GM23338 (cell line): ENCODE results near the gene PRSS33. TPM values are rescaled to one million over a fixed set of nuclear protein-coding genes. Genes with fewer than 3 reads are reported as not detected.

Experiments used
- ATAC-seq: fragments of 200-7000 bp; cut with Tn5 transposase; 3 replicates; pipeline ENCODE4 v1.9.1; 2020
- DNase-seq: peaks from one replicate; pipeline ENCODE4 v3.0.0-alpha.2; 2015; ENCODE audit warnings: low spot score
- H2AFZ ChIP-seq: fragments of 200-600 bp; sonication (generic); 2 replicates; pipeline ENCODE4 v1.8.0; 2016; ENCODE audit warnings: antibody characterized with exemption, mild to moderate bottlenecking, moderate library complexity
- H3F3A ChIP-seq: fragments of 200-600 bp; sonication (generic); replicated peaks from 2 replicates; pipeline ENCODE4 v1.8.0; 2017; ENCODE audit warnings: antibody characterized with exemption, mixed run types, low read depth
- H3K27ac ChIP-seq: fragments of 200-600 bp; sonication (generic); 2 replicates; pipeline ENCODE4 v1.6.1; 2016; ENCODE audit warnings: low read depth
- H3K27me3 ChIP-seq: fragments of 200-600 bp; sonication (generic); 2 replicates; pipeline ENCODE4 v1.8.0; 2016; ENCODE audit warnings: mild to moderate bottlenecking, mixed run types, moderate library complexity; ENCODE audit not compliant: insufficient read depth
- H3K36me3 ChIP-seq: fragments of 200-600 bp; sonication (generic); 2 replicates; pipeline ENCODE4 v1.8.0; 2016; ENCODE audit warnings: mild to moderate bottlenecking; ENCODE audit not compliant: insufficient read depth
- H3K4me1 ChIP-seq: fragments of 200-600 bp; sonication (generic); 2 replicates; pipeline ENCODE4 v1.8.0; 2016; ENCODE audit warnings: mild to moderate bottlenecking, moderate library complexity; ENCODE audit not compliant: insufficient read depth
- H3K4me2 ChIP-seq: fragments of 200-600 bp; sonication (generic); 2 replicates; pipeline ENCODE4 v1.7.1; 2017; ENCODE audit warnings: mixed run types
- H3K4me3 ChIP-seq: fragments of 200-600 bp; sonication (generic); 2 replicates; pipeline ENCODE4 v1.6.1; 2016; ENCODE audit warnings: mixed run types
- H3K79me2 ChIP-seq: fragments of 200-600 bp; sonication (generic); replicated peaks from 2 replicates; pipeline ENCODE4 v1.8.0; 2017; ENCODE audit warnings: mild to moderate bottlenecking; ENCODE audit not compliant: insufficient read depth
- H3K9me2 ChIP-seq: fragments of 200-600 bp; sonication (generic); 2 replicates; pipeline ENCODE4 v1.8.0; 2017; ENCODE audit not compliant: insufficient read depth
- H4K20me1 ChIP-seq: fragments of 200-600 bp; sonication (generic); replicated peaks from 2 replicates; pipeline ENCODE4 v1.8.0; 2017; ENCODE audit warnings: mild to moderate bottlenecking; ENCODE audit not compliant: insufficient read depth
- H3K27ac Mint-ChIP-seq: 2 replicates; pipeline ENCODE4 v1.8.0; 2020; ENCODE audit warnings: inconsistent platforms, mild to moderate bottlenecking, moderate library complexity, mixed read lengths
- H3K27me3 Mint-ChIP-seq: 3 replicates; pipeline ENCODE4 v1.8.0; 2022; ENCODE audit warnings: low read depth, mild to moderate bottlenecking, moderate library complexity, mixed read lengths, inconsistent platforms; ENCODE audit not compliant: insufficient read depth, poor library complexity
- H3K36me3 Mint-ChIP-seq: 3 replicates; pipeline ENCODE4 v1.8.0; 2021; ENCODE audit warnings: low read depth, mild to moderate bottlenecking, inconsistent platforms, moderate library complexity, mixed read lengths
- H3K4me1 Mint-ChIP-seq: 3 replicates; pipeline ENCODE4 v1.8.0; 2020; ENCODE audit warnings: mild to moderate bottlenecking, inconsistent platforms, mixed read lengths
- H3K4me3 Mint-ChIP-seq: 3 replicates; pipeline ENCODE4 v1.8.0; 2021; ENCODE audit warnings: moderate library complexity, mild to moderate bottlenecking, inconsistent platforms, mixed read lengths
- H3K9me3 Mint-ChIP-seq: 3 replicates; pipeline ENCODE4 v1.8.0; 2020; ENCODE audit warnings: moderate library complexity, mild to moderate bottlenecking, inconsistent platforms, mixed read lengths
- EZH2phosphoT487 ChIP-seq: fragments of 200-600 bp; sonication (generic); IDR thresholded peaks from one replicate; pipeline ENCODE4 v1.8.1; 2018; ENCODE audit warnings: antibody characterized with exemption; ENCODE audit not compliant: unreplicated experiment
- NANOG ChIP-seq: IDR thresholded peaks from 2 replicates; pipeline ENCODE4 v1.6.1; 2016; ENCODE audit warnings: antibody characterized with exemption, borderline replicate concordance
- STAT1 ChIP-seq: IDR thresholded peaks from one replicate; pipeline ENCODE4 v1.6.1; 2016; ENCODE audit warnings: antibody characterized with exemption; ENCODE audit not compliant: unreplicated experiment
- ZNF114 ChIP-seq: fragments of 250-450 bp; sonication (Bioruptor Pico); IDR thresholded peaks from 2 replicates; pipeline ENCODE4 v1.5.0; 2020; ENCODE audit warnings: mild to moderate bottlenecking, moderate library complexity
- ZNF331 ChIP-seq: fragments of 250-450 bp; sonication (Bioruptor Pico); IDR thresholded peaks from 2 replicates; pipeline ENCODE4 v1.5.0; 2020; ENCODE audit warnings: low read depth, mild to moderate bottlenecking, moderate library complexity
- polyA plus RNA-seq: library from polyadenylated mRNA; unstranded; fragments of >200 nt; fragmentation: Nextera tagmentation; extraction: Ambion mirVana; gene quantifications from 2 replicates; pipeline ENCODE4 v1.2.1, GENCODE V29; 2016
- total RNA-seq: library from RNA; depleted of rRNA; stranded (reverse); fragments of >200 nt; shearing (Covaris generic); gene quantifications from 2 replicates; pipeline ENCODE4 v1.2.3, GENCODE V29; 2014
- TF ChIP-seq, protein P1 (sequence below), 2 experiments: fragments of 200-600 bp in 1 of 2; sonication (generic) in 1 of 2; conservative IDR thresholded peaks; 2 replicates each; pipeline versions ENCODE4 v1.5.1 to v1.6.1; 2016 to 2017; ENCODE audit warnings: antibody characterized with exemption in 2 of 2, low read depth in 2 of 2, mild to moderate bottlenecking in 2 of 2, moderate library complexity in 1 of 2
- TF ChIP-seq, protein P2 (sequence below): IDR thresholded peaks from 2 replicates; pipeline ENCODE4 v1.6.1; 2016; ENCODE audit warnings: antibody characterized with exemption
- TF ChIP-seq, protein P3 (sequence below): IDR thresholded peaks from one replicate; pipeline ENCODE4 v1.6.1; 2018; ENCODE audit warnings: antibody characterized with exemption; ENCODE audit not compliant: unreplicated experiment
- TF ChIP-seq, protein P4 (sequence below): fragments of 250-450 bp; sonication (Bioruptor Pico); IDR thresholded peaks from 2 replicates; pipeline ENCODE4 v1.5.0; 2020; ENCODE audit warnings: mild to moderate bottlenecking, moderate library complexity

PRSS33 gene
- total and polyA plus RNA-seq, 2 experiments from 2014 or later: 0.24 to 1.4 TPM

DNA sequence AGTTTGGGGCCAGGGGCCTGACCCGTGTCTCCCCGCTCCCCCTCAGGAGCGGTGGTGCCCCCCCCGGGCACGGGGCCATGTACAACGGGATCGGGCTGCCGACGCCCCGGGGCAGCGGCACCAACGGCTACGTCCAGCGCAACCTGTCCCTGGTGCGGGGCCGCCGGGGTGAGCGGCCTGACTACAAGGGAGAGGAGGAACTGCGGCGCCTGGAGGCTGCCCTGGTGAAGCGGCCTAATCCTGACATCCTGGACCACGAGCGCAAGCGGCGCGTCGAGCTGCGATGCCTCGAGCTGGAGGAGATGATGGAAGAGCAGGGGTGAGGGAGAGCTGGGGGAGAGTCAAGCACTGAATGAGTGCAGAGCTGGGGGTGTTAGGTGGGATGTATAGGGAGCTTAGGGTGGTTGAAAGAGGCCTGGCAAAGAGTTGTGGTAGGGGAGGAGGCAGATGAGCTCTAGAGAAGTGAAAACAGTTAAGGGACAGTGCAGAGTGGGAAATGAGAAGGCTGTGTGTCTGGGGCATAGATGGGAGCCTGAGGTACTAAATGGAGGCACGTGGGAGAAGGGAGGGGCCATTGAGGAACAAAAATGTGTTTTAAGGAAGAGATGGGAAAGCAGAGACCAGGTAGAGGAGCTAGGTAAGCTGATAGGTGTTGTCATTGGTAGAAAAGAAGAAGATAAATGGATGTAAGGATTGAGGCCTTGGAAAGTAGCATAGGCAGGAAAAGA, 30.9 kb downstream of the PRSS33 start (continued):
- TF ChIP-seq EZH2phosphoT487 (no peak), STAT1 (no peak), ZNF114 (no peak), ZNF331 (CRISPR knock-in tag) (no peak), NANOG (no peak)
- TF ChIP-seq, protein P1, sequence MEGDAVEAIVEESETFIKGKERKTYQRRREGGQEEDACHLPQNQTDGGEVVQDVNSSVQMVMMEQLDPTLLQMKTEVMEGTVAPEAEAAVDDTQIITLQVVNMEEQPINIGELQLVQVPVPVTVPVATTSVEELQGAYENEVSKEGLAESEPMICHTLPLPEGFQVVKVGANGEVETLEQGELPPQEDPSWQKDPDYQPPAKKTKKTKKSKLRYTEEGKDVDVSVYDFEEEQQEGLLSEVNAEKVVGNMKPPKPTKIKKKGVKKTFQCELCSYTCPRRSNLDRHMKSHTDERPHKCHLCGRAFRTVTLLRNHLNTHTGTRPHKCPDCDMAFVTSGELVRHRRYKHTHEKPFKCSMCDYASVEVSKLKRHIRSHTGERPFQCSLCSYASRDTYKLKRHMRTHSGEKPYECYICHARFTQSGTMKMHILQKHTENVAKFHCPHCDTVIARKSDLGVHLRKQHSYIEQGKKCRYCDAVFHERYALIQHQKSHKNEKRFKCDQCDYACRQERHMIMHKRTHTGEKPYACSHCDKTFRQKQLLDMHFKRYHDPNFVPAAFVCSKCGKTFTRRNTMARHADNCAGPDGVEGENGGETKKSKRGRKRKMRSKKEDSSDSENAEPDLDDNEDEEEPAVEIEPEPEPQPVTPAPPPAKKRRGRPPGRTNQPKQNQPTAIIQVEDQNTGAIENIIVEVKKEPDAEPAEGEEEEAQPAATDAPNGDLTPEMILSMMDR (conservative IDR thresholded peaks at IDR 0.05; ENCODE audit: low read depth in 2 of 2): no peak
- TF ChIP-seq, protein P2, sequence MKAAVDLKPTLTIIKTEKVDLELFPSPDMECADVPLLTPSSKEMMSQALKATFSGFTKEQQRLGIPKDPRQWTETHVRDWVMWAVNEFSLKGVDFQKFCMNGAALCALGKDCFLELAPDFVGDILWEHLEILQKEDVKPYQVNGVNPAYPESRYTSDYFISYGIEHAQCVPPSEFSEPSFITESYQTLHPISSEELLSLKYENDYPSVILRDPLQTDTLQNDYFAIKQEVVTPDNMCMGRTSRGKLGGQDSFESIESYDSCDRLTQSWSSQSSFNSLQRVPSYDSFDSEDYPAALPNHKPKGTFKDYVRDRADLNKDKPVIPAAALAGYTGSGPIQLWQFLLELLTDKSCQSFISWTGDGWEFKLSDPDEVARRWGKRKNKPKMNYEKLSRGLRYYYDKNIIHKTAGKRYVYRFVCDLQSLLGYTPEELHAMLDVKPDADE: no peak

DNA sequence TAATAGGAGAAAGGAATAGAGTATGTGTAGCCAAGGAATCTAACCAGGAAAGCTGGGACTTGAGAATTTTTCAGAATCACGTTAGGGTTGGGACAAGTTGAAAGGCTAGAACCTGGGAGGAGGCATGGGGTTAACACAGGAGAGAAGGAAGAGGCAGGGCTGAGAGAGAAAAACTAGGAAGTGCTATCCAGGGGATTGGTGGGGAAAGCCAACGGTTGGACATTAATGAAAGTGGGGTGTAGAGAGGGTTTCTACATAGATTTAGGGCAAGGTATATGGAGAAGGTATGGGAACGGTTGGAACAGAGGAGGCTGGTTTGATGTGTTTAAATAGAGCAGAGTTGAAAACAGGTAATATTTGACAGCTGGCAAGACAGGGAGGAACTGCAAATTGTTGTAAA, 32.2 kb downstream of the PRSS33 start:
- H3K36me3 Mint-ChIP-seq: peaks cover 74% of the 10 kb centered on the region
- H3K4me1 ChIP-seq: peaks cover 25% of the 10 kb centered on the region
- peaks cover 3% of the 10 kb centered on the region for H3K9me3 Mint-ChIP-seq
- H3K27ac ChIP-seq: peak overlapping the region; percentile 99; the same call in 1 of the 2 replicates
- H3K79me2 ChIP-seq: peaks cover 84% of the 10 kb centered on the region
- DNase-seq (no peak), ATAC-seq (no peak)
- H3K27ac Mint-ChIP-seq: peak overlapping the region; percentile 69
- H3K4me3 Mint-ChIP-seq: peak overlapping the region; percentile 93
- peaks cover 35% of the 10 kb centered on the region for H3K4me1 Mint-ChIP-seq
- peak overlapping the region; percentile 99 for H3K4me3 ChIP-seq
- H3K27me3 ChIP-seq: no peaks in the 10 kb centered on the region
- peak overlapping the region; percentile 100 for H3K4me2 ChIP-seq
- peaks cover 30% of the 10 kb centered on the region for H3K36me3 ChIP-seq
- peaks cover 60% of the 10 kb centered on the region for H4K20me1 ChIP-seq
- no peak overlapping the region for H2AFZ ChIP-seq
- peaks cover 67% of the 10 kb centered on the region for H3F3A ChIP-seq
- H3K27me3 Mint-ChIP-seq: peaks cover 20% of the 10 kb centered on the region
- no peaks in the 10 kb centered on the region for H3K9me2 ChIP-seq
- TF ChIP-seq STAT1: no peak
- no peak for TF ChIP-seq EZH2phosphoT487
- TF ChIP-seq NANOG: no peak
- no peak for TF ChIP-seq ZNF114
- TF ChIP-seq, protein P3, sequence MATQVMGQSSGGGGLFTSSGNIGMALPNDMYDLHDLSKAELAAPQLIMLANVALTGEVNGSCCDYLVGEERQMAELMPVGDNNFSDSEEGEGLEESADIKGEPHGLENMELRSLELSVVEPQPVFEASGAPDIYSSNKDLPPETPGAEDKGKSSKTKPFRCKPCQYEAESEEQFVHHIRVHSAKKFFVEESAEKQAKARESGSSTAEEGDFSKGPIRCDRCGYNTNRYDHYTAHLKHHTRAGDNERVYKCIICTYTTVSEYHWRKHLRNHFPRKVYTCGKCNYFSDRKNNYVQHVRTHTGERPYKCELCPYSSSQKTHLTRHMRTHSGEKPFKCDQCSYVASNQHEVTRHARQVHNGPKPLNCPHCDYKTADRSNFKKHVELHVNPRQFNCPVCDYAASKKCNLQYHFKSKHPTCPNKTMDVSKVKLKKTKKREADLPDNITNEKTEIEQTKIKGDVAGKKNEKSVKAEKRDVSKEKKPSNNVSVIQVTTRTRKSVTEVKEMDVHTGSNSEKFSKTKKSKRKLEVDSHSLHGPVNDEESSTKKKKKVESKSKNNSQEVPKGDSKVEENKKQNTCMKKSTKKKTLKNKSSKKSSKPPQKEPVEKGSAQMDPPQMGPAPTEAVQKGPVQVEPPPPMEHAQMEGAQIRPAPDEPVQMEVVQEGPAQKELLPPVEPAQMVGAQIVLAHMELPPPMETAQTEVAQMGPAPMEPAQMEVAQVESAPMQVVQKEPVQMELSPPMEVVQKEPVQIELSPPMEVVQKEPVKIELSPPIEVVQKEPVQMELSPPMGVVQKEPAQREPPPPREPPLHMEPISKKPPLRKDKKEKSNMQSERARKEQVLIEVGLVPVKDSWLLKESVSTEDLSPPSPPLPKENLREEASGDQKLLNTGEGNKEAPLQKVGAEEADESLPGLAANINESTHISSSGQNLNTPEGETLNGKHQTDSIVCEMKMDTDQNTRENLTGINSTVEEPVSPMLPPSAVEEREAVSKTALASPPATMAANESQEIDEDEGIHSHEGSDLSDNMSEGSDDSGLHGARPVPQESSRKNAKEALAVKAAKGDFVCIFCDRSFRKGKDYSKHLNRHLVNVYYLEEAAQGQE: no peak
- TF ChIP-seq, protein P4, sequence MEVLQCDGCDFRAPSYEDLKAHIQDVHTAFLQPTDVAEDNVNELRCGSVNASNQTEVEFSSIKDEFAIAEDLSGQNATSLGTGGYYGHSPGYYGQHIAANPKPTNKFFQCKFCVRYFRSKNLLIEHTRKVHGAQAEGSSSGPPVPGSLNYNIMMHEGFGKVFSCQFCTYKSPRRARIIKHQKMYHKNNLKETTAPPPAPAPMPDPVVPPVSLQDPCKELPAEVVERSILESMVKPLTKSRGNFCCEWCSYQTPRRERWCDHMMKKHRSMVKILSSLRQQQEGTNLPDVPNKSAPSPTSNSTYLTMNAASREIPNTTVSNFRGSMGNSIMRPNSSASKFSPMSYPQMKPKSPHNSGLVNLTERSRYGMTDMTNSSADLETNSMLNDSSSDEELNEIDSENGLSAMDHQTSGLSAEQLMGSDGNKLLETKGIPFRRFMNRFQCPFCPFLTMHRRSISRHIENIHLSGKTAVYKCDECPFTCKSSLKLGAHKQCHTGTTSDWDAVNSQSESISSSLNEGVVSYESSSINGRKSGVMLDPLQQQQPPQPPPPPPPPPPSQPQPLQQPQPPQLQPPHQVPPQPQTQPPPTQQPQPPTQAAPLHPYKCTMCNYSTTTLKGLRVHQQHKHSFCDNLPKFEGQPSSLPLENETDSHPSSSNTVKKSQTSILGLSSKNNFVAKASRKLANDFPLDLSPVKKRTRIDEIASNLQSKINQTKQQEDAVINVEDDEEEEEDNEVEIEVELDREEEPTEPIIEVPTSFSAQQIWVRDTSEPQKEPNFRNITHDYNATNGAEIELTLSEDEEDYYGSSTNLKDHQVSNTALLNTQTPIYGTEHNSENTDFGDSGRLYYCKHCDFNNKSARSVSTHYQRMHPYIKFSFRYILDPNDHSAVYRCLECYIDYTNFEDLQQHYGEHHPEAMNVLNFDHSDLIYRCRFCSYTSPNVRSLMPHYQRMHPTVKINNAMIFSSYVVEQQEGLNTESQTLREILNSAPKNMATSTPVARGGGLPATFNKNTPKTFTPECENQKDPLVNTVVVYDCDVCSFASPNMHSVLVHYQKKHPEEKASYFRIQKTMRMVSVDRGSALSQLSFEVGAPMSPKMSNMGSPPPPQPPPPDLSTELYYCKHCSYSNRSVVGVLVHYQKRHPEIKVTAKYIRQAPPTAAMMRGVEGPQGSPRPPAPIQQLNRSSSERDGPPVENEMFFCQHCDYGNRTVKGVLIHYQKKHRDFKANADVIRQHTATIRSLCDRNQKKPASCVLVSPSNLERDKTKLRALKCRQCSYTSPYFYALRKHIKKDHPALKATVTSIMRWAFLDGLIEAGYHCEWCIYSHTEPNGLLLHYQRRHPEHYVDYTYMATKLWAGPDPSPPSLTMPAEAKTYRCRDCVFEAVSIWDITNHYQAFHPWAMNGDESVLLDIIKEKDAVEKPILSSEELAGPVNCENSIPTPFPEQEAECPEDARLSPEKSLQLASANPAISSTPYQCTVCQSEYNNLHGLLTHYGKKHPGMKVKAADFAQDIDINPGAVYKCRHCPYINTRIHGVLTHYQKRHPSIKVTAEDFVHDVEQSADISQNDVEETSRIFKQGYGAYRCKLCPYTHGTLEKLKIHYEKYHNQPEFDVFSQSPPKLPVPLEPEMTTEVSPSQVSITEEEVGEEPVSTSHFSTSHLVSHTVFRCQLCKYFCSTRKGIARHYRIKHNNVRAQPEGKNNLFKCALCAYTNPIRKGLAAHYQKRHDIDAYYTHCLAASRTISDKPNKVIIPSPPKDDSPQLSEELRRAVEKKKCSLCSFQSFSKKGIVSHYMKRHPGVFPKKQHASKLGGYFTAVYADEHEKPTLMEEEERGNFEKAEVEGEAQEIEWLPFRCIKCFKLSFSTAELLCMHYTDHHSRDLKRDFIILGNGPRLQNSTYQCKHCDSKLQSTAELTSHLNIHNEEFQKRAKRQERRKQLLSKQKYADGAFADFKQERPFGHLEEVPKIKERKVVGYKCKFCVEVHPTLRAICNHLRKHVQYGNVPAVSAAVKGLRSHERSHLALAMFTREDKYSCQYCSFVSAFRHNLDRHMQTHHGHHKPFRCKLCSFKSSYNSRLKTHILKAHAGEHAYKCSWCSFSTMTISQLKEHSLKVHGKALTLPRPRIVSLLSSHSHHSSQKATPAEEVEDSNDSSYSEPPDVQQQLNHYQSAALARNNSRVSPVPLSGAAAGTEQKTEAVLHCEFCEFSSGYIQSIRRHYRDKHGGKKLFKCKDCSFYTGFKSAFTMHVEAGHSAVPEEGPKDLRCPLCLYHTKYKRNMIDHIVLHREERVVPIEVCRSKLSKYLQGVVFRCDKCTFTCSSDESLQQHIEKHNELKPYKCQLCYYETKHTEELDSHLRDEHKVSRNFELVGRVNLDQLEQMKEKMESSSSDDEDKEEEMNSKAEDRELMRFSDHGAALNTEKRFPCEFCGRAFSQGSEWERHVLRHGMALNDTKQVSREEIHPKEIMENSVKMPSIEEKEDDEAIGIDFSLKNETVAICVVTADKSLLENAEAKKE: no peak
